ENCODE data around the gene WDR70. TPM values are rescaled to one million over a fixed set of nuclear protein-coding genes. Genes with fewer than 3 reads are reported as not detected.
"Not testable (repeated sequence)": the region's sequence is repeated elsewhere in the genome, so short reads cannot be mapped to it uniquely, and the experiment has no call there.

WDR70 gene
- total RNA-seq, 4 donors from 2014 or later, result 24.7 to 200 (median 29.9) TPM

DNA sequence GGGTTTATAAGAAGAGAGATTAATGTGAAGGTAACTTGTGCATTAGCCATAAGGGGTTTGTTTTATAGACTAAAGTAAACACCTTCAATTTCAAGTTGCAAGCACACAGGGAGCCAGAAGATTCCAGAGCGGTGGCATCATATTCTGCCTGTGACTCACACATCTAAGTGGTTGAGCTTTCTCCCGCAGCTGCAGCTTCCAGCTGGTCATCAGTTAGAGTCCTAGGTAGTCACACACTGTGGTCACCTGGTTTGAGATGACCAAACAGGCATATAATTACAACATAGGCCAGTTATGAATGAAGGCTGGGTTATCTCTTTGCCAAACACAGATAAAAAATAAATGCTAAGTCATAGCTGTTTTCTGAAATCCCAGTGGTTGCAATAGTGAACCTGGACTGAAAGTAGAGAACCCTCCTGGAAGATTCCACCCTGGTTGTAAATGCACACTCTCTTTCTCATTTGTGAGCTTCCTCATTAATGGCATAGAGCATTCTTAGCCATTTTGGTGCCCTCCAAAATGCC lies 289.5 kb downstream of the WDR70 start:
- H3K4me3 ChIP-seq, result no peak overlapping the region
- H3K27ac ChIP-seq, result peak overlapping the region; percentile 51 to 71 (median 68)
- in situ Hi-C loops (cut with MboI; ENCODE audit: low pct_ligation_motif_present in 1 of 4, low pct_unique_long_range_greater_than_20kb in 1 of 4, low sequenced_read_pairs in 3 of 4), result no loop called here
- TF ChIP-seq POLR2AphosphoS5 (IDR thresholded peaks at IDR 0.05), result peak; percentile 43 to 60 (median 57)
- TF ChIP-seq, protein P1, sequence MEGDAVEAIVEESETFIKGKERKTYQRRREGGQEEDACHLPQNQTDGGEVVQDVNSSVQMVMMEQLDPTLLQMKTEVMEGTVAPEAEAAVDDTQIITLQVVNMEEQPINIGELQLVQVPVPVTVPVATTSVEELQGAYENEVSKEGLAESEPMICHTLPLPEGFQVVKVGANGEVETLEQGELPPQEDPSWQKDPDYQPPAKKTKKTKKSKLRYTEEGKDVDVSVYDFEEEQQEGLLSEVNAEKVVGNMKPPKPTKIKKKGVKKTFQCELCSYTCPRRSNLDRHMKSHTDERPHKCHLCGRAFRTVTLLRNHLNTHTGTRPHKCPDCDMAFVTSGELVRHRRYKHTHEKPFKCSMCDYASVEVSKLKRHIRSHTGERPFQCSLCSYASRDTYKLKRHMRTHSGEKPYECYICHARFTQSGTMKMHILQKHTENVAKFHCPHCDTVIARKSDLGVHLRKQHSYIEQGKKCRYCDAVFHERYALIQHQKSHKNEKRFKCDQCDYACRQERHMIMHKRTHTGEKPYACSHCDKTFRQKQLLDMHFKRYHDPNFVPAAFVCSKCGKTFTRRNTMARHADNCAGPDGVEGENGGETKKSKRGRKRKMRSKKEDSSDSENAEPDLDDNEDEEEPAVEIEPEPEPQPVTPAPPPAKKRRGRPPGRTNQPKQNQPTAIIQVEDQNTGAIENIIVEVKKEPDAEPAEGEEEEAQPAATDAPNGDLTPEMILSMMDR (IDR thresholded peaks at IDR 0.05), result no peak
- no peaks in the 10 kb centered on the region for H3K9me3 ChIP-seq
- WGBS, 2 donors (ENCODE audit: low coverage in 1 of 2), result 63% methylated on average over 2 of the region's 2 CpGs; no CpG with 5 or more reads in 1 of the 2 donors
- DNase-seq, result peak; percentile 41
- peaks cover 5 to 26% (median 9%) of the 10 kb centered on the region in 4 donors for H3K4me1 ChIP-seq
- intact Hi-C loops (cut with DNase I; ENCODE audit: low total_unique reads), result loop anchor here (5.0 kb wide), 1 partner anchor 169 kb away; no protein-coding TSS in a partner anchor
- H3K27me3 ChIP-seq, result no peaks in the 10 kb centered on the region
- no peaks in the 10 kb centered on the region for H3K36me3 ChIP-seq

DNA sequence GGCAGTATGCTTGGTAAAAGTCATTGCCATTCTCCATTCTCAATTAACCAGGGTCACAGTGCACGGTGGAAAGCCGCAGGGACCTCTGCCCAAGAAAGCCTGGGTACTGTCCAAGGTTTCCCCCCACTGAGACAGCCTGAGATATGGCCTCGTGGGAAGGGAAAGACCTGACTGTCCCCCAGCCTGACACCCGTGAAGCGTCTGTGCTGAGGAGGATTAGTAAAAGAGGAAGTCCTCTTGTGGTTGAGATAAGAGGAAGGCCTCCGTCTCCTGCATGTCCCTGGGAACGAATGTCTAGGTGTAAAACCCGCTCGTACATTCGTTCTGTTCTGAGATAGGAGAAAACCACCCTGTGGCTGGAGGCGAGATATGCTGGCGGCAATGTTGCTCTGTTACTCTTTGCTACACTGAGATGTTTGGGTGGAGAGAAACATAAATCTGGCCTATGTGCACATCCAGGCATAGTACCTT lies 293.0 kb downstream of the WDR70 start:
- H3K9me3 ChIP-seq; H3K4me3 ChIP-seq; DNase-seq; H3K36me3 ChIP-seq; in situ Hi-C loops (cut with MboI; ENCODE audit: low pct_ligation_motif_present in 1 of 4, low pct_unique_long_range_greater_than_20kb in 1 of 4, low sequenced_read_pairs in 3 of 4); H3K27me3 ChIP-seq; intact Hi-C loops (cut with DNase I; ENCODE audit: low total_unique reads): not testable (repeated sequence)
- WGBS, 2 donors (ENCODE audit: low coverage in 1 of 2), result 53 to 85% methylated on average over 3 to 12 of the region's 12 CpGs
- Histone ChIP-seq H3K27ac (peak overlapping the region in 3 of 4 donors; percentile 21 to 59 (median 54)), H3K4me1 (peaks cover 0 to 12% (median 5%) of the 10 kb centered on the region in 4 donors)

DNA sequence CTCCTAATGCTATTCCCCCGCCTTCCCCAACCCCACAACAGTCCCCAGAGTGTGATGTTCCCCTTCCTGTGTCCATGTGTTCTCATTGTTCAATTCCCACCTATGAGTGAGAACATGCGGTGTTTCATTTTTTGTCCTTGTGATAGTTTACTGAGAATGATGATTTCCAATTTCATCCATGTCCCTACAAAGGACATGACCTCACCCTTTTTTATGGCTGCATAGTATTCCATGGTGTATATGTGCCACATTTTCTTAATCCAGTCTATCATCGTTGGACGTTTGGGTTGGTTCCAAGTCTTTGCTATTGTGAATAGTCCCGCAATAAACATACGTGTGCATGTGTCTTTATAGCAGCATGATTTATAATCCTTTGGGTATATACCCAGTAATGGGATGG lies 295.2 kb downstream of the WDR70 start:
- WGBS, 2 donors (ENCODE audit: low coverage in 1 of 2), result 88 to 94% methylated on average over 5 to 6 of the region's 6 CpGs
- DNase-seq; H3K9me3 ChIP-seq; intact Hi-C loops (cut with DNase I; ENCODE audit: low total_unique reads); H3K4me3 ChIP-seq; H3K27me3 ChIP-seq; H3K27ac ChIP-seq; H3K36me3 ChIP-seq; H3K4me1 ChIP-seq; in situ Hi-C loops (cut with MboI; ENCODE audit: low pct_ligation_motif_present in 1 of 4, low pct_unique_long_range_greater_than_20kb in 1 of 4, low sequenced_read_pairs in 3 of 4): not testable (repeated sequence)

DNA sequence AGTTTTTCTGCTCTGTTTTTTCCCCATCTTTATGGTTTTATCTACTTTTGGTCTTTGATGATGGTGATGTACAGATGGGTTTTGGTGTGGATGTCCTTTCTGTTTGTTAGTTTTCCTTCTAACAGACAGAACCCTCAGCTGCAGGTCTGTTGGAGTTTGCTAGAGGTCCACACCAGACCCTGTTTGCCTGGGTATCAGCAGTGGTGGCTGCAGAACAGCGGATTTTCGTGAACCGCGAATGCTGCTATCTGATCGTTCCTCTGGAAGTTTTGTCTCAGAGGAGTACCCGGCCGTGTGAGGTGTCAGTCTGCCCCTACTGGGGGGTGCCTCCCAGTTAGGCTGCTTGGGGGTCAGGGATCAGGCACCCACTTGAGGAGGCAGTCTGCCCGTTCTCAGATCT lies 300.2 kb downstream of the WDR70 start:
- H3K27ac ChIP-seq; in situ Hi-C loops (cut with MboI; ENCODE audit: low pct_ligation_motif_present in 1 of 4, low pct_unique_long_range_greater_than_20kb in 1 of 4, low sequenced_read_pairs in 3 of 4); H3K4me3 ChIP-seq; H3K4me1 ChIP-seq; H3K36me3 ChIP-seq; intact Hi-C loops (cut with DNase I; ENCODE audit: low total_unique reads); H3K27me3 ChIP-seq; DNase-seq: not testable (repeated sequence)
- H3K9me3 ChIP-seq, result peaks cover 0 to 11% of the 10 kb centered on the region in 2 donors
- WGBS, 2 donors (ENCODE audit: low coverage in 1 of 2), result 94% methylated on average over 7 of the region's 8 CpGs; no CpG with 5 or more reads in 1 of the 2 donors

DNA sequence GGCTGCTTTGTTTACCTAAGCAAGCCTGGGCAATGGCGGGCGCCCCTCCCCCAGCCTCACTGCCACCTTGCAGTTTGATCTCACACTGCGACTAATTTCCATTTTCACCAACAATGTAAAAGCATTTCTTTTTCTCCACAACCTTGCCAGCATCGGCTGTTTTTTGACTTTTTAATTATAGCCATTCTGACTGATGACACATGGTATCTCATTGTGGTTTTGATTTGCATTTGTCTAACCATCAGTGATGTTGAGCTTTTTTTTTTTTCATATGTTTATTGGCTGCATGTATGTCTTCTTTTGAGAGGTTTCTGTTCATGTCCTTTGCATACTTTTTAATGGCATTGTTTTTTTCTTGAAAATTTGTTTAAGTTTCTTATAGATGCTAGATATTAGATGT lies 300.8 kb downstream of the WDR70 start:
- DNase-seq; H3K36me3 ChIP-seq; in situ Hi-C loops (cut with MboI; ENCODE audit: low pct_ligation_motif_present in 1 of 4, low pct_unique_long_range_greater_than_20kb in 1 of 4, low sequenced_read_pairs in 3 of 4); H3K4me3 ChIP-seq; H3K27ac ChIP-seq; H3K4me1 ChIP-seq; H3K27me3 ChIP-seq; intact Hi-C loops (cut with DNase I; ENCODE audit: low total_unique reads): not testable (repeated sequence)
- WGBS, 2 donors (ENCODE audit: low coverage in 1 of 2), result 92 to 100% methylated on average over 1 to 4 of the region's 4 CpGs
- H3K9me3 ChIP-seq, result peaks cover 0 to 11% of the 10 kb centered on the region in 2 donors

DNA sequence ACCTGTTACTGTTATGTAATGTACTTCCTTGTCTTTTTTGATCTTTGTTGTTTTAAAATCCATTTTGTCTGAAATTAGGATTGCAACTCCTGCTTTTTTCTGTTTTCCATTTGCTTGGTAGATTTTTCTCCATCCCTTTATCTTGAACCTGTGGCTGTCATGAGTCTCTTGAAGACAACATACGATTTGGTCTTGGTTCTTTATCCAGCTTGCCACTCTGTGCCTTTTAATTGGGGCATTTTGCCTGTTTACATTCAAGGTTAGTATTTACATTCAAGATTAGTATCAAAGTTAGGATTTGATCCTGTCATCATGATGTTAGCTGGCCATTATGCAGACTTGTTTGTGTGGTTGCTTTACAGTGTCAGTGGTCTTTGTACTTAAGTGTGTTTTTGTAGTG lies 304.0 kb downstream of the WDR70 start:
- in situ Hi-C loops (cut with MboI; ENCODE audit: low pct_ligation_motif_present in 1 of 4, low pct_unique_long_range_greater_than_20kb in 1 of 4, low sequenced_read_pairs in 3 of 4), result no loop called here
- no peak for DNase-seq

More for the DNA sequence above, 304.0 kb downstream of the WDR70 start:
- no peaks in the 10 kb centered on the region for H3K4me1 ChIP-seq
- H3K27ac ChIP-seq, result no peak overlapping the region
- no peaks in the 10 kb centered on the region for H3K27me3 ChIP-seq
- WGBS, 2 donors (ENCODE audit: low coverage in 1 of 2), result 83 to 94% methylated on average over 1 of the region's 1 CpG
- no peaks in the 10 kb centered on the region for H3K36me3 ChIP-seq
- H3K9me3 ChIP-seq, result peaks cover 0 to 11% of the 10 kb centered on the region in 2 donors
- TF ChIP-seq EP300 (IDR thresholded peaks at IDR 0.05; ENCODE audit: low read depth), result no peak
- TF ChIP-seq POLR2A (IDR thresholded peaks at IDR 0.05), result no peak
- TF ChIP-seq POLR2AphosphoS5 (IDR thresholded peaks at IDR 0.05), result no peak
- TF ChIP-seq, protein P1 (IDR thresholded peaks at IDR 0.05), result no peak
- H3K4me3 ChIP-seq, result no peak overlapping the region
- intact Hi-C loops (cut with DNase I; ENCODE audit: low total_unique reads), result no loop called here

All from transverse colon (tissue), 4 donors.